Lung (tissue), 12 donors: ENCODE measurements around the gene TNFRSF21. TPM values are rescaled to one million over a fixed set of nuclear protein-coding genes. Genes with fewer than 3 reads are reported as not detected.

Experiments used
- ATAC-seq: fragments of 200-7000 bp; cut with Tn5 transposase; one replicate; pipeline ENCODE4 v1.9.1; 2020; ENCODE audit warnings: moderate number of reproducible peaks; ENCODE audit not compliant: insufficient read depth, low FRiP score
- DNase-seq, 3 donors: peaks; one replicate each; pipeline ENCODE4 v3.0.0-alpha.2; 2013 to 2017
- H3K27ac ChIP-seq, 2 donors: one replicate each; pipeline ENCODE4 v1.5.1; 2013; ENCODE audit warnings: mild to moderate bottlenecking in 2 of 2, moderate library complexity in 2 of 2, control low read depth in 1 of 2, inconsistent platforms in 1 of 2, low read depth in 1 of 2, low read length in 1 of 2
- H3K27me3 ChIP-seq, 3 donors: one replicate each; pipeline ENCODE4 v1.5.1; 2013; ENCODE audit warnings: low read length in 2 of 3; ENCODE audit not compliant: control insufficient read depth in 3 of 3, insufficient read depth in 3 of 3
- H3K36me3 ChIP-seq, 4 donors: one replicate each; pipeline ENCODE4 v1.5.1; 2013; ENCODE audit warnings: low read length in 4 of 4, mild to moderate bottlenecking in 1 of 4, moderate library complexity in 1 of 4; ENCODE audit not compliant: control insufficient read depth in 4 of 4, insufficient read depth in 4 of 4
- H3K4me1 ChIP-seq, 5 donors: one replicate each; pipeline ENCODE4 v1.5.1; 2013; ENCODE audit warnings: low read length in 5 of 5, mild to moderate bottlenecking in 2 of 5, moderate library complexity in 1 of 5; ENCODE audit not compliant: control insufficient read depth in 5 of 5, insufficient read depth in 5 of 5
- H3K4me3 ChIP-seq: one replicate; pipeline ENCODE4 v1.5.1; 2013; ENCODE audit warnings: mild to moderate bottlenecking, control low read depth, moderate library complexity
- H3K9ac ChIP-seq, 2 donors: one replicate each; pipeline ENCODE4 v1.5.1; 2013; ENCODE audit warnings: low read length in 2 of 2, control low read depth in 1 of 2; ENCODE audit not compliant: insufficient read depth in 1 of 2
- H3K9me3 ChIP-seq, 4 donors: one replicate each; pipeline ENCODE4 v1.5.1; 2013; ENCODE audit warnings: low read length in 3 of 4, mild to moderate bottlenecking in 1 of 4, moderate library complexity in 1 of 4; ENCODE audit not compliant: control insufficient read depth in 4 of 4, insufficient read depth in 3 of 4
- WGBS, 2 donors: extraction: QIAGEN DNeasy Blood & Tissue Kit; methylation state at CpG; one replicate each; pipeline ENCODE4 v1.1.7; 2013; 5-methylcytosine and 5-hydroxymethylcytosine counted together
- polyA plus RNA-seq, 2 donors: library from polyadenylated mRNA; stranded (reverse); fragments of 200-250 nt; gene quantifications; one replicate each; pipeline ENCODE4 v1.2.1, GENCODE V29; 2013
- total RNA-seq, 2 donors: library from RNA; depleted of rRNA in 1 of 2; stranded (reverse); fragments of >200 nt in 1 of 2; gene quantifications; one replicate each; pipeline ENCODE4 v1.2.1, GENCODE V29; 2014 to 2021
- TF ChIP-seq, protein P1 (sequence below): IDR thresholded peaks from 2 replicates; pipeline ENCODE4 v1.5.1; 2012; ENCODE audit warnings: mild to moderate bottlenecking; ENCODE audit errors: control extremely low read depth, extremely low read depth
- donor health status: control.
- donor health status: control.
- donor health status: Bipolar disorder and iron deficiency.
- donor health status: healthy.
- donor health status: DM: yes; HTN: yes; CAD: no.

Gene TNFRSF21
- total and polyA plus RNA-seq, 4 donors = 11.1 to 36.6 (median 24.5) TPM

DNA sequence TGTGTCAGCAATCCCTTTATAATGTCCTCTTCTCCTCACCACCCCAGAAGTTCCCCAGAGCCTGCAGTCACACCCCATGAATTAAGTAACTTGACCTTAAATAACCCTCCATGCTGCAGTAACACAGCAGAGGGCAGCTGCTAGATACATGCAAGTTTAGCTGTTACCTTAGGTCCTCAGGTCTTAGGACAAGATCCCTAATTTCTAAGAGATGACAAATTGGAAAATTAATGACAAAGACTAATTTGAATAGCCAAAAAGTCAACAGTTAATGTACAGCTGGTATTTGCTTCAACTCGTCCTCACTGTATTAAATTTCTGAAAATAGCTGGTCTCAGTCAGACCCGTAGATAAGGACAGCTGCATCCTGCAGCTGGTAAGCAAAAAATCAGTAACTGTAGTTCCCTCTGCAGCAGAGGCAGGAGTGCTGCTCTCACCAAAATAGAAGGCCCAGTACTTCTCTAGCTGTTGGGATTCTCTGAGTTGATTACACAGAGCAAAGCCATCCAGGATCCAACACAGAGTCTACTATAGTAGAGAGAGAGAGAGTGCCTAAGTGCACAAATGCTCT is 62.4 kb downstream of the TNFRSF21 start:
- 24 to 37% methylated on average over 2 of the region's 2 CpGs for WGBS, 2 donors
- TF ChIP-seq, protein P1, sequence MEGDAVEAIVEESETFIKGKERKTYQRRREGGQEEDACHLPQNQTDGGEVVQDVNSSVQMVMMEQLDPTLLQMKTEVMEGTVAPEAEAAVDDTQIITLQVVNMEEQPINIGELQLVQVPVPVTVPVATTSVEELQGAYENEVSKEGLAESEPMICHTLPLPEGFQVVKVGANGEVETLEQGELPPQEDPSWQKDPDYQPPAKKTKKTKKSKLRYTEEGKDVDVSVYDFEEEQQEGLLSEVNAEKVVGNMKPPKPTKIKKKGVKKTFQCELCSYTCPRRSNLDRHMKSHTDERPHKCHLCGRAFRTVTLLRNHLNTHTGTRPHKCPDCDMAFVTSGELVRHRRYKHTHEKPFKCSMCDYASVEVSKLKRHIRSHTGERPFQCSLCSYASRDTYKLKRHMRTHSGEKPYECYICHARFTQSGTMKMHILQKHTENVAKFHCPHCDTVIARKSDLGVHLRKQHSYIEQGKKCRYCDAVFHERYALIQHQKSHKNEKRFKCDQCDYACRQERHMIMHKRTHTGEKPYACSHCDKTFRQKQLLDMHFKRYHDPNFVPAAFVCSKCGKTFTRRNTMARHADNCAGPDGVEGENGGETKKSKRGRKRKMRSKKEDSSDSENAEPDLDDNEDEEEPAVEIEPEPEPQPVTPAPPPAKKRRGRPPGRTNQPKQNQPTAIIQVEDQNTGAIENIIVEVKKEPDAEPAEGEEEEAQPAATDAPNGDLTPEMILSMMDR = no peak
- ATAC-seq (peak; percentile 61), DNase-seq (peak; percentile 27 to 76 (median 59))
- Histone ChIP-seq H3K27me3 (no peaks in the 10 kb centered on the region), H3K36me3 (no peaks in the 10 kb centered on the region), H3K27ac (peak overlapping the region in 1 of 2 donors; percentile 12), H3K9ac (no peak overlapping the region), H3K4me1 (peaks cover 4 to 23% (median 8%) of the 10 kb centered on the region in 5 donors), H3K4me3 (no peak overlapping the region), H3K9me3 (no peaks in the 10 kb centered on the region)

DNA sequence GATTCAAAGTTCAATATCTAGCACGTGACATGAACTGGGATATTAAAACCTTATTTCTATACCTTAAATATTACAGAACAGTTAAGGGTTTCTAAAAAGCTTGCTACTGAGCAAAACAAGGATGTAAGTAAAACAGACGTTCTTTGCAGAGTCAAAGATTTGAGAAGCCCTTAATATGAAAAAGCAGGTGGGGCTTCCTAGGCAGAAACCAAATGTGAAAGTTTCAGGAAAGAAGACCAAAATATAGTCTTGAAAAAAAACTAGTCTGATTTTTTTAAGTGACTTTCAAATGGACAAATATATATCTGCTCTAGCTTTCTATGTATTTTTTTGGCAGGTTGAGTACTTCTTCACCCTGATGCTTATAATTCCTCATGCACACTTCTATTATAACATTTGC is 63.2 kb downstream of the TNFRSF21 start:
- TF ChIP-seq, protein P1 = no peak

DNA sequence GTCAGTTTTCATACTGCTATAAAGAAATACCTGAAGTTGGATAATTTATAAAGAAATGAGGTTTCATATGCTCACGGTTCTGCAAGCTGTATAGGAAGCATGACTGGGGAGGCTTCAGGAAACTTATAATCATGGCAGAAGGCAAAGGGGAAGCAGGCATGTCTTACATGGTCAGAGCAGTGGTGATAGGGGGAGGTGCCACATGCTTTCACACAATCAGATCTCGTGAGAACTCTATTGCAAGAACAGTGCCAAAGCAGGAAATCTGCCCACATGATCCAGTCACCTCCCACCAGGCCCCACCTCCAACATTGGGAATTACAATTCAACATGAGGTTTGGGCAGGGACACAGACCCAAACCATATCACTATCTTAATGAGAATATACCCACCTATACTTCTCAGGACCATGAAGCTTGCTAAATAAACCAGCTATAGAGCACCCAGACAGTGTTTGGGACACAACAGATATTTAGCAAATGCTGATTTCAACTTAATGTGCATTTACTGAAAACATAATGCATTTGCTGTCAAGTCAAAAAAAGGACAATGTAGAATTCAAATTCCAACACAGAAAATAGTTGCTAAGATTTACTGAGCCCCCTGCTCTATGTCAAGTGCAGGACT is 63.8 kb downstream of the TNFRSF21 start:
- Histone ChIP-seq H3K36me3 (no peaks in the 10 kb centered on the region), H3K27me3 (no peaks in the 10 kb centered on the region), H3K4me3 (no peak overlapping the region), H3K9ac (no peak overlapping the region), H3K27ac (no peak overlapping the region), H3K4me1 (peaks cover 6 to 28% (median 8%) of the 10 kb centered on the region in 5 donors), H3K9me3 (no peaks in the 10 kb centered on the region)
- no peak for DNase-seq
- no peak for ATAC-seq
- 18 to 40% methylated on average over 2 of the region's 2 CpGs for WGBS, 2 donors
- TF ChIP-seq, protein P1 = no peak

More for the DNA sequence above, 63.2 kb downstream of the TNFRSF21 start:
- Histone ChIP-seq H3K27me3 (no peaks in the 10 kb centered on the region), H3K4me3 (no peak overlapping the region), H3K4me1 (peaks cover 6 to 28% (median 8%) of the 10 kb centered on the region in 5 donors), H3K9me3 (no peaks in the 10 kb centered on the region), H3K36me3 (no peaks in the 10 kb centered on the region), H3K9ac (no peak overlapping the region), H3K27ac (no peak overlapping the region)
- DNase-seq (no peak), ATAC-seq (no peak)
- WGBS, 2 donors = 59 to 69% methylated on average over 2 of the region's 2 CpGs
